ENCODE measurements around the gene LCN2. TPM values are rescaled to one million over a fixed set of nuclear protein-coding genes. Genes with fewer than 3 reads are reported as not detected.

Gene LCN2
- total RNA-seq, 1 experiment from 2014 or later = 153 TPM

- peak overlapping the region; percentile 28; the same call in 1 of the 2 replicates for H3K4me2 ChIP-seq (ENCODE audit: low read length)
- H3K4me1 ChIP-seq (ENCODE audit: insufficient read depth, low read length) = peaks cover 68% of the 10 kb centered on the region
- H3K9me3 ChIP-seq (ENCODE audit: low read length) = no peaks in the 10 kb centered on the region
These were observed 2.6 kb upstream of the LCN2 start for GRCh38 chr9:128146591-128147120.

GRCh38 chr9:128148509-128149000, 698 bp upstream of the LCN2 start:
- no peak overlapping the region for H3K4me3 ChIP-seq (ENCODE audit: low read length)
- peak overlapping the region; percentile 87 for H3K9ac ChIP-seq (ENCODE audit: low read length)
- H3K79me2 ChIP-seq (ENCODE audit: low read length) = no peaks in the 10 kb centered on the region
- H3K9me3 ChIP-seq (ENCODE audit: low read length) = no peaks in the 10 kb centered on the region
- BruUV-seq (replicated peaks) = TSS peak; percentile 75
- H3K36me3 ChIP-seq (ENCODE audit: low read depth, low read length) = no peaks in the 10 kb centered on the region
- no peaks in the 10 kb centered on the region for H3F3A ChIP-seq (ENCODE audit: low read length, unreplicated experiment)
- no peaks in the 10 kb centered on the region for H3K27me3 ChIP-seq (ENCODE audit: low read length)
- DNase-seq = no peak
- no peak for TF ChIP-seq EZH2phosphoT487 (IDR thresholded peaks at IDR 0.05; ENCODE audit: borderline replicate concordance, low read length)
- no peak for TF ChIP-seq CTCF (conservative IDR thresholded peaks at IDR 0.05; ENCODE audit: low read depth, low read length)
- no peak for TF ChIP-seq EZH2 (IDR thresholded peaks at IDR 0.05; ENCODE audit: low read length, unreplicated experiment)
- no peaks in the 10 kb centered on the region for H4K20me1 ChIP-seq (ENCODE audit: low read length)
- POLR2A ChIA-PET (ENCODE audit: unreplicated experiment) = no interaction called here
- CTCF ChIA-PET = no interaction called here
- intact Hi-C loops (cut with micrococcal nuclease) = no loop called here
- peak overlapping the region; percentile 98 for H3K27ac ChIP-seq (ENCODE audit: low read length)
- ATAC-seq = no peak
- H2AFZ ChIP-seq (ENCODE audit: low read length) = no peak overlapping the region
- peaks cover 56% of the 10 kb centered on the region for H3K4me1 ChIP-seq (ENCODE audit: insufficient read depth, low read length)
- H3K9me2 ChIP-seq (replicated peaks; ENCODE audit: low read length) = no peaks in the 10 kb centered on the region
- peak overlapping the region; percentile 52 for H3K4me2 ChIP-seq (ENCODE audit: low read length)

More at GRCh38 chr9:128146591-128147120, 2.6 kb upstream of the LCN2 start:
- H3K4me3 ChIP-seq (ENCODE audit: low read length) = no peak overlapping the region
- H3K79me2 ChIP-seq (ENCODE audit: low read length) = no peaks in the 10 kb centered on the region
- H3K9me2 ChIP-seq (replicated peaks; ENCODE audit: low read length) = no peaks in the 10 kb centered on the region
- H3K27ac ChIP-seq (ENCODE audit: low read length) = peak overlapping the region; percentile 99
- CTCF ChIA-PET = no interaction called here
- H4K20me1 ChIP-seq (ENCODE audit: low read length) = no peaks in the 10 kb centered on the region
- no peaks in the 10 kb centered on the region for H3K36me3 ChIP-seq (ENCODE audit: low read depth, low read length)
- H3K27me3 ChIP-seq (ENCODE audit: low read length) = no peaks in the 10 kb centered on the region
- H2AFZ ChIP-seq (ENCODE audit: low read length) = no peak overlapping the region
- POLR2A ChIA-PET (ENCODE audit: unreplicated experiment) = no interaction called here
- intact Hi-C loops (cut with micrococcal nuclease) = no loop called here
- DNase-seq (no peak), ATAC-seq (no peak)
- no peaks in the 10 kb centered on the region for H3F3A ChIP-seq (ENCODE audit: low read length, unreplicated experiment)
- BruUV-seq (replicated peaks) = no TSS peak
- TF ChIP-seq CTCF (conservative IDR thresholded peaks at IDR 0.05; ENCODE audit: low read depth, low read length) (no peak), EZH2phosphoT487 (IDR thresholded peaks at IDR 0.05; ENCODE audit: borderline replicate concordance, low read length) (no peak), EZH2 (IDR thresholded peaks at IDR 0.05; ENCODE audit: low read length, unreplicated experiment) (no peak)
- peak overlapping the region; percentile 85 for H3K9ac ChIP-seq (ENCODE audit: low read length)

- CTCF ChIA-PET = no interaction called here
- ATAC-seq (no peak), DNase-seq (no peak)
- POLR2A ChIA-PET (ENCODE audit: unreplicated experiment) = no interaction called here
- Histone ChIP-seq H3F3A (ENCODE audit: low read length, unreplicated experiment) (no peaks in the 10 kb centered on the region), H3K27me3 (ENCODE audit: low read length) (no peaks in the 10 kb centered on the region), H3K4me3 (ENCODE audit: low read length) (no peak overlapping the region), H2AFZ (ENCODE audit: low read length) (no peak overlapping the region), H3K4me2 (ENCODE audit: low read length) (peak overlapping the region; percentile 58), H3K79me2 (ENCODE audit: low read length) (no peaks in the 10 kb centered on the region), H3K36me3 (ENCODE audit: low read depth, low read length) (no peaks in the 10 kb centered on the region), H3K27ac (ENCODE audit: low read length) (peak overlapping the region; percentile 98), H3K9ac (ENCODE audit: low read length) (peak overlapping the region; percentile 87), H3K4me1 (ENCODE audit: insufficient read depth, low read length) (peaks cover 41% of the 10 kb centered on the region), H4K20me1 (ENCODE audit: low read length) (no peaks in the 10 kb centered on the region), H3K9me2 (replicated peaks; ENCODE audit: low read length) (no peaks in the 10 kb centered on the region), H3K9me3 (ENCODE audit: low read length) (no peaks in the 10 kb centered on the region)
- intact Hi-C loops (cut with micrococcal nuclease) = no loop called here
- BruUV-seq (replicated peaks) = TSS peak; percentile 75
- TF ChIP-seq CTCF (conservative IDR thresholded peaks at IDR 0.05; ENCODE audit: low read depth, low read length) = no peak
- TF ChIP-seq EZH2 (IDR thresholded peaks at IDR 0.05; ENCODE audit: low read length, unreplicated experiment) = no peak
These were observed 819 bp downstream of the LCN2 start for GRCh38 chr9:128149951-128150593.

Data from PC-3 (cell line).